HuH-7 (cell line): ENCODE measurements around the gene AQP11.
"Not testable (repeated sequence)": the region's sequence is repeated elsewhere in the genome, so short reads cannot be mapped to it uniquely, and the experiment has no call there.

Experiments
- DNase-seq: peaks from one replicate; pipeline ENCODE4 v3.0.0; 2011; ENCODE audit warnings: low spot score

Gene AQP11

DNA sequence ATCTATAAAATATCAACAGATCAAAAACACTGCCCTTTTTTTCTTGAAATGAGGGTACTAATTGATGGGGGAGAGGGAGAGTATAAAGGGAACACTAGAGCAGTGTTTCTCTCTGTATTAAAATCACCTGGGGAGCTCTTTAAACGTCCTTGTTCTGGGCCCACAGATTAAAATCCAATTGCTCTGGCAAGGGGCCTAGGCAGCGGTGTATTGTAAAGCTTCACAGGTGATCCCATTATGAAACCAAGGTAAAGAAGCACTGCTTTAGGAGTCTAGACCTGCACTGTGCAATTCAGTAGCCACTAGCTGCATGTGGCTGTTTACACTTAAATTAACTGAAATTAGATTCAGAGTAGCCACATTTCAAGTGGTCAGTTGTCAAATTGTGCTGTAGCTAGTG, 3.0 kb downstream of the AQP11 start:
- DNase-seq = no peak

DNA sequence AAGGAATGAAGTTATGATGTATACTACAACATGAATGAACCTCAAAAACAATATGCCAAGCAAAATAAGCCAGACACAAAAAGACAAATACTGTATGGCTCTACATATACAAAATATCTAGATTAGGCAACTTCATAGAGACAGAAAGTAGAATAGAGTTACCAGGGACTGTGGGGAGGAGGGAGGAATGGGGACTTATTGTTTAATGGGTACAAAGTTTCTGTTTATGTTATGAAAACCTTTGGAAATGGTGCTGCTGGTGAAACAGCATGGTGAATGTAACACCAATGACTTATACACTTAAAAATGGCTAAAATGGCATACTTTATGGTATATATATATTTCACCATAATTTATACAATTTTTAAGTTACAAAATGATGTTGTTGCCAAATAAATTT, 4.1 kb downstream of the AQP11 start:
- DNase-seq = no peak

GRCh38 chr11:77596626-77597025, 6.9 kb downstream of the AQP11 start:
- no peak for DNase-seq

- no peak for DNase-seq
Measured at GRCh38 chr11:77598195-77598594, 8.4 kb downstream of the AQP11 start.

- no peak for DNase-seq
Measured at GRCh38 chr11:77602381-77603088, 12.8 kb downstream of the AQP11 start.

- no peak for DNase-seq
Measured at GRCh38 chr11:77604281-77604680, 14.5 kb downstream of the AQP11 start.

DNA sequence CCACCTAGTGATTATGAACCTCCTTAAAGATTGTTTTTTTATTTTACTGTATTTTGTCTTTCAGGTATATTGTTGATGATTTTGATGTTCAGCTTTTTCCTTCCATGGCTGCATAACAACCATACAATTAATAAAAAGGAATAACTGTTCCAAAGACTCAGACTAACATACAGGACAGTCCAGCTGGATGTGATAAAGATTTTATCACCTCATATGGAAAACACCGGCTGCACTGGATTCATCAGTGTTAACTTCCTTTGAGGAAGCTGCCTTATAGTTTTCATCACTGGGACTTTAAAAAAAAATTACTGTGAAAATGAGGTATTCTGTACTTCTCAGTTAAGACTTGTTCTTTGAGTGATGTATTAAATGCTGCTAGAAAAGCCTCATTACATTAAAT, 19.5 kb downstream of the AQP11 start:
- DNase-seq = no peak

- DNase-seq = no peak
Measured at GRCh38 chr11:77611921-77612320, 22.2 kb downstream of the AQP11 start.

DNA sequence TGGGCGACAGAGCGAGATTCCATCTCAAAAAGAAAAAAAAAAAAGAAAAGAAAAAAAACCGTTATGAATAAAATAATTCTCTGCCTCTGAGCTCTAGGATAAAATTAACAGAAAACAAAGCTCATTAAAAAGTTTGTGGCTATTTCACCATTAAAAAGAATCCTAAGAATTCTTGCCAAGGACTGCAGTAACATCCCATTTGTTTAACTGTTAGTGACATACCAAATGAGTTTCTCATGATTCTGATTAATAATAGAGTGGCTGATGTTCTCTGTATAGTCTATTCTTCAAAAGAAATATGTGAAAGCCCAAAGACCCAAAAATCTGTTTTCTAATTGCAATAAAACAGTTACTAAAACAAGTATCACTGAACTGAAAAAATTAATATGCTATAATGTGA, 28.1 kb downstream of the AQP11 start:
- no peak for DNase-seq

DNA sequence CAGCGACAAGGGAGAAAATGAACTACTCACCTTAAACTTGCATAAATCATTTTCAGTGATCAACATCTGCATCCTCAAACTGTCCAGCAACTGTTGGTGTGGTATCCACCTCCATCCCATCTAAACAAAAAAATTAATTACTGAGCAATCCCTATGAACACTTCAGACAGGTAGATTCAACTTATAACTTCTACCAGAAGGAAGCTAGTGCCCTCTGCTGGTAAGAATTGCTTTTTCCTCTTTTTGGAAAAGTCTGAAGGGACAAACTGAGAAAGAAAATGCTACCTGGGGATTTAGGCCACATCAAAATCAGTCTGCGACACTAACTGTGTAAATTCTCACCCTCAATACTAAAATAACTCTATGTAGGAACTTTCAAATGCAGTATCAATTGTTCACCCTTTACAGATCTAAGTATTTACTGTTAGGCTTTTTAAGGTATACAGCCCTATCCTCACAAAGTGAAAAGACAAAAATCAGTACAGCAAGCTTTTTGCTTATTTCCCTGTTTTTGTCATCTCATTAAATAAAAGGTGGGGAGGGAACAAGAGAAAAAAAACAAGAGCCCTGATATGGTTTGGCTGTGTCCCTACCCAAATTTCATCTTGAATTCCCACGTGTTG, 29.9 kb downstream of the AQP11 start:
- DNase-seq = no peak

DNA sequence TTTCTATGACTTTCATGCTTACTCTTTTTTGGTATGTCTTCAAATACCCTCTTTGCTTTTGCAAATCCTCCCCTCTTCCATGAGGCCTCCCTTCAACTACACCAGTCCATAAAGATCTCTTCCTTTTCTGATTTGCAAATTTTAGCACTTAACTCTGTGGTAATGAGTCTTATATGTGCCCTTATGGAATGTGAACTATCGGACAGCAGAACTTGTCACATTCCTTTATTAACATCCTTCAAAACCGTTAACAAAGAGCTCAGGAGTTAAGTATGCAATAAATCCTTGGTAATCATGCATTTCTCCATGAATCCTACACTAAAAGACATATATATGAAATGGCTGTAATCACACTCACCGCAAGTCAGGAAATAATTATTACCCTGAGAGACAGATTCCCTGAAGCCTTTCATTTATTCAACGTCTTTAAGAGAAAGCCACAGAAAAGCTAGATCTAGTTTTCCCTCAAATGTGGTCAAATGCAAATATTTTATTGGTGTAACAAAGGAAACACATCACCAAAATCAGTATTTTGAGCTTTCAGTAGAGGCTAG, 40.5 kb downstream of the AQP11 start:
- no peak for DNase-seq

- not testable (repeated sequence) for DNase-seq
Measured at GRCh38 chr11:77633926-77634325, 44.2 kb downstream of the AQP11 start.

GRCh38 chr11:77636731-77637344, 47.1 kb downstream of the AQP11 start:
- DNase-seq = no peak

GRCh38 chr11:77637345-77638165, 47.8 kb downstream of the AQP11 start, which contains the start of gene CLNS1A:
Gene CLNS1A (minus strand): TSS chr11:77637794. CDS start chr11:77637714, 80 bp downstream.
- peak; percentile 67 for DNase-seq

DNA sequence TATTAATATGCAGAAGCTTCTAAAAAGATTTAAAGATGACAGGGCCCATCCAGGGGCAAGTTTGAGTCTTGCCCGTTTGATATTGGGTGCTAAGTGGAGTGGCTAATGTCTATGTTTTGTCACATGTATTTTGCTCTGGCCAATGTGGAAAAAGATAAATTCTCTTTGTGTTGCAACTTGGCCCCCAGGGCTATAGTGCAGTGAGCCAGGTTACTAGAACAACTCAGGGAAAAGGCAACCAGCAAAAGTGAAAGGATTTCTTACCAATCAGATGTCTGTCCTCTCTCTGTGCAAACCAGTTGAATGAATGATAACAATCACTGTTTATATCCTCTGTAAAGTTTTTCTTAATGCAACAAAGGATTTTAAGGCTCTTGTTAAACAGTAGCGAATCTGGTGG, 52.5 kb downstream of the AQP11 start:
- no peak for DNase-seq

DNA sequence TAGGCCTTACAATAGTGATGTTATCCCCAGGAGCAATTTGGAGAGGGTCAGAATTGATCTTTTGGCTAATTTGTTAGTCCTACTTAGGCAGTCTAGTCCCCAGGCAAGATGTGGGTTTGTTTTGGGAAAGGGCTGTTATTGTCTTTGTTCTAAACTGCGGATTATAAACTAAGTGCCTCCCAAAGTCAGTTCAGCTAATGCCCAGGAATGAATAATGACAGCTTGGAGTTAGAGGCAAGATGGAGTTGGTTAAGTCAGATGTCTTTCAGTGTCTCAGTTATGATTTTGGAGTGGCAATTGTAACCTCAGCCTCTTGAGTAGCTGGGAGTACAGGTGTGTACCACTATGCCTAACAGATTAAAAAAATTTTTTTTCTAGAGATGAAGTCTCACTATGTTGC, 55.1 kb downstream of the AQP11 start:
- DNase-seq = no peak

GRCh38 chr11:77647654-77648305, 58.0 kb downstream of the AQP11 start:
- DNase-seq = no peak

DNA sequence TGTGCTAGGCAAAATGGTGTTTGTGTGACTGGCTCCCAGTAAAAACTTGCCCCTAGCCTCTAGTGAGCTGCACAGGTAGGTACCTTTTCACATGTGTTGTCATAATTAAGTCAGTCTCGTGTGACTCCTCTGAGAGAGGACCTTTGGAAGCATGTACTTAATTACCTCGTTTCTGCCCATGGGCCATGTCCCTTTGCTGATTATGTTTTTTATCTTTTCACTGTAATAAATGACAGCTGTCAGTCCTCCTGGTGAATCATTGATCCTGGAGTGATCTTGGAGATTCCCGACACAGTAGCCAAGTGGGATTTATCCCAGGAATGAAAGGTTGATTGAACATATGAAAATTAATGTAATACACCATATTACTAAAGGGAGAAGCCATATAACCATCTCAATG, 60.4 kb downstream of the AQP11 start:
- no peak for DNase-seq

GRCh38 chr11:77654770-77655434, 65.1 kb downstream of the AQP11 start:
- no peak for DNase-seq

- DNase-seq = no peak
Measured at GRCh38 chr11:77656362-77656761, 66.6 kb downstream of the AQP11 start.
